GM12891 (cell line): ENCODE data around the gene MKX.

Experiments used
- POLR2A ChIP-seq: IDR thresholded peaks from 2 replicates; pipeline ENCODE4 v1.6.1; 2011; ENCODE audit warnings: low read depth, low read length, control low read depth
- POLR2AphosphoS5 ChIP-seq: IDR thresholded peaks from 2 replicates; pipeline ENCODE4 v1.6.1; 2011; ENCODE audit warnings: low read depth, low read length, control low read depth
- POU2F2 ChIP-seq: IDR thresholded peaks from 2 replicates; pipeline ENCODE4 v1.6.1; 2011; ENCODE audit warnings: low read depth, mild to moderate bottlenecking, control low read depth, low read length, moderate library complexity
- SPI1 ChIP-seq: IDR thresholded peaks from 2 replicates; pipeline ENCODE4 v1.6.1; 2011; ENCODE audit warnings: low read depth, low read length, control low read depth
- TAF1 ChIP-seq: IDR thresholded peaks from 2 replicates; pipeline ENCODE4 v1.6.1; 2011; ENCODE audit warnings: low read depth, low read length, control low read depth

DNA sequence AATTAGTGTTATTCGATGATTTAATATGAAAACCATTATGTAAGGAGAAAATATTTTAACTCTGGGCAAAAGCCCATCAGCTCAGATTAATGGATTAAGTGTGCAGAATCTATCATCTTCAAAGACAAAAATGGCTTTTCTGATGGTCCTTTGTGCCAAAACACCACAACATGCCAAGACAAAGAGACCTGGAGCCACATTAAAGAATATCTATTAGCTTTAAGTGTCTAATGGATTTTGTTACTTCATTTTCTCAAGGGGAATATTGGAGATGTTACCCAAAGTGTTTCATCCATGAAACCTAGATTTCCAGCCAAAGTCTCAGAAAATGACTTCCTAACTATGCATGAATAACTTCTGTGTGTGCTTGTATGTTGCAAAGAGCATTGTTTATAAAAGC is 57.3 kb downstream of the MKX start:
- TF ChIP-seq TAF1: no peak
- no peak for TF ChIP-seq POLR2AphosphoS5
- TF ChIP-seq POLR2A: no peak
- no peak for TF ChIP-seq SPI1
- TF ChIP-seq POU2F2: no peak
